HFF-Myc (cell line): ENCODE results near the gene PKMYT1.

Source experiments
- DNase-seq: peaks from one replicate; pipeline ENCODE4 v3.0.0-alpha.2; 2011; ENCODE audit warnings: low read depth; ENCODE audit errors: extremely low read depth
- H3K4me3 ChIP-seq: replicated peaks from 2 replicates; pipeline ENCODE4 v1.5.1; 2011; ENCODE audit warnings: low read depth, mild to moderate bottlenecking, control low read depth, low read length
- CTCF ChIP-seq: IDR thresholded peaks from 2 replicates; pipeline ENCODE4 v1.5.1; 2012; ENCODE audit warnings: mild to moderate bottlenecking, low read depth, low read length, control low read depth; ENCODE audit errors: missing control alignments

PKMYT1 gene

GRCh38 chr16:2953706-2954627 is 26.3 kb downstream of the PKMYT1 start:
- no peak for DNase-seq
- no peak overlapping the region for H3K4me3 ChIP-seq
- no peak for TF ChIP-seq CTCF

GRCh38 chr16:2952679-2953078 is 27.6 kb downstream of the PKMYT1 start:
- no peak for TF ChIP-seq CTCF
- no peak for DNase-seq
- no peak overlapping the region for H3K4me3 ChIP-seq

GRCh38 chr16:2950773-2951172 is 29.5 kb downstream of the PKMYT1 start:
- TF ChIP-seq CTCF = no peak
- H3K4me3 ChIP-seq = no peak overlapping the region
- DNase-seq = no peak

- H3K4me3 ChIP-seq = no peak overlapping the region
- DNase-seq = no peak
- no peak for TF ChIP-seq CTCF
Measured at GRCh38 chr16:2950353-2950724, 29.9 kb downstream of the PKMYT1 start.

GRCh38 chr16:2949705-2950352 is 30.4 kb downstream of the PKMYT1 start:
- no peak overlapping the region for H3K4me3 ChIP-seq
- TF ChIP-seq CTCF = no peak
- DNase-seq = no peak

GRCh38 chr16:2948807-2949704 is 31.2 kb downstream of the PKMYT1 start:
- TF ChIP-seq CTCF = no peak
- no peak overlapping the region for H3K4me3 ChIP-seq
- DNase-seq = no peak
